Measurements from ENCODE around the gene ZNF140. TPM values are rescaled to one million over a fixed set of nuclear protein-coding genes. Genes with fewer than 3 reads are reported as not detected.

The ZNF140 gene
- 27.0 and 47.5 TPM in 2 replicates for total RNA-seq

DNA sequence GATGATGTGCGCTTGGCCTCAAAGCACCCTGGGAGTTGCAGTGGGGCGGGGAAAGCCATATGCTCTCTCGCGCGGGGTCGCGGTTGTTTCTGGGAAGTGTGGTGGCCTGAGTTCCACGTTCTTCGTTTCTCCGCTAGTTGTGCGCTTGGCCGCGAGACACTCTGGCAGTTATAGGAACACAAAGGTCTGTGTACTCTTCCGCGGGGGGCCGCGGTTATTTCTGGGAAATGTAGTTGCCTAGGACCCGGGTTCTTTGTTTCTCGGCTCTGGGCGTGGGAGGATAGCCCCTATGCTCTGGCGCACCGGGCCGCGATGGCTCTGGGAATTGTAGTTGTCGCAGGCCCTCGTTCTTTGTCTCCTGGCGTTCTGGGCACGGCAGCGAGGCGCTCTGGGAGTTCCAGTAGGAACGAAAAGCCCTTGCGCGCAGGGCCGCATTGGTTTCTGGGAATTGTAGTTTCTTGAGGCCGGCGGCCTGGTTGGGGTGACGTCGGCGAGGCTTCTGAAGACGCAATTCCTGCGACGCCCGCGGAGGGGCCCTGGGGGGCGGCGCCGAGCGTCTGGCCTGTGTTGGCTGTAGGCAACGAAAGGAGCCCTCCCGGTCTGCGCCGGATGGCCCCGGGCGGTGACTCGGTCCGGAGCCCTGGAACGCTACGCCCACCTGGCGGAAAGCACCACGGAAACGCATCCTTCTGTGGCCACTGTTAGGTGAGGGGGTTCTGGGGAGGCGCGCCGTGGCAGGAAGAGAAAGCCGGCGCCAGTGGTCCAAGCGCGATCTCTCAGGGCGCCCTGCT lies at the start of gene ZNF140:
ZNF140 (plus strand) TSS at position 556 of the 791 bp plus-strand sequence. CDS start 398 bp downstream, outside the sequence.

DNA sequence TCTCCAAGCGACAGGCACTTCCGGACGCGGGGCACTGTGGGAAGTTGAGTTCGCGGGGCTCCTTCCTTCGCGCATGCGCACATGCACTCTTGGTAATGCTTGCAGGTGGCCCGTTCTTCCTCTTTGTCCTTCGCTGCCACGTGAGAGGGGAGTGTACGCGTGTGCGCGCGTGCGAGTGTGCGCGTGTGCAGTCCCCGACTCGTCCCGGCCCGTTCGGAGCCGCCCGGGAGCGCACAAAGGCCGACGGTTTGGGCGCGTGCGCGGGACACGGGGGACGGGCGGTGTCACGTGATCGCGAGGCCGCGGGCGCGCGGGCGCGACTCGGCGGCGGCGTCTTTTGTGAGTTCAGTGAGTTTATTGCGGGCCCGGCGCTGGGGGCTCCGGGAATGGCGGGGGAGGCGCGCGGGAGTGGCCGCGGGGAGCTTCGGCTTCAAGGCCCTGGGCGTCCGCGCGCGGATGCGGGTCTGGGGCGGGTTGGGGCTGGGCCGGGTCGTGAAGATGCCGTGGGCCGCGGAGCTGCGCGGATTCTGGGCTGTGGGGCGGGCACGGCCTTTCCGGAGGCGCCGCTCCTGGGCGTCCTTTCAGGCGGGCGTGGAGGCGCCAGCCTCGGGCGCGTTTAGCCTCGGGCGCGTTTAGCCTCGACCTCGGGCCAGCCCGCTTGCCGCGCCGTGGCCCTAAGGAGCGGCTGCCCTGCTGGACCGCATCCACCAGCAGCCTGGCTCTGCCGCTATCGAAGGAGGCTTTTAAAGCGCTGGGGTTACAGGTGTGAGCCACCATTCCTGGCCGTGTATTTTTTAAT lies 43.3 kb upstream of the ZNF140 start, which contains the start of gene ZNF84:
ZNF84 (plus strand) TSS at position 303 of the 799 bp plus-strand sequence. CDS start 3,959 bp downstream, outside the sequence.

DNA sequence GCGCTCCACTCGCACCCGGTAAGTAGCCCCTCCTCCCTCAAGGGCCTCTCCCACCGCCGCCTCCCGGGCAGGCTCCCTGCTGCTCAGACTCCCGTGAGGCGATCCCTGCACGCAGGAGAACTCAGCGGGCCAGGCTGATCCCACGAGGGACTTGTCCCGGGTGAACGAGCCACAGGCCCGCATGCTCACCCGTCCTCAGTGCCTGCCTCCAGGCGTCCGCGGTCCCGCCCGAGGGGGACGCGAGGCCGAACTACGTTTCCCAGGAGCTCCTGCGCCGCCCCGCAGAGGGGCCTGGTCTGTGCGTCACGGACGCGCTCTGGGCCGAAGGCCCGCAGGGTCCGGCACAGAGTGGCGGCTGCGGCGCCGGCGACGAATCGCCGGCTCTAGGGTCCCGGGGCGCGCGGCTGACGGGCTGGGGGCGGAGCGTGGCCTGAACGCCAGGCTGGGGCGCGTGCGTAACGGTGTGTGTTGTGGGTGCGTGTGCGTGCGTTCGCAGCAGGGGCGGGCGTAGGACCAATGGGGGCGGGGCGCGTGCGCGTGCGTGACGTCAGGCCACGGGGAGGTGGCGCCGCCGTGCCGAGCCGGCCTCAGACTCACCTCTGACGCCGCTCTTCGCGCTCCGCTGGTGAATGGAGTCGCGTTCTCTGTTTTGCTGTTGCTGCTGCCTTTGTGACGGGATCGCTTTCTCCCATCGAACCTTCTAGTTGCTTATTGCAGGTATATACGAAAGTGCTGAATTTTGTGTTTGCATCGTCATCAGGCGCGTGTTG lies 49.5 kb downstream of the ZNF140 start, which contains the start of the genes ZNF10 and ZNF891:
ZNF10 (plus strand) TSS at position 590 of the 770 bp plus-strand sequence. CDS start 13,866 bp downstream, outside the sequence.
ZNF891 (minus strand) TSS at position 237 of the 770 bp plus-strand sequence. CDS start 8,356 bp downstream, outside the sequence.

Other genes starting within 250 kb of the ZNF140 start
- 35.3 and 55.0 TPM in 2 replicates for gene CHFR, start 193.3 kb upstream of the ZNF140 start, total RNA-seq
- 3.2 and 10.3 TPM in 2 replicates for gene ZNF605, start 124.6 kb upstream of the ZNF140 start, total RNA-seq
- gene ZNF26, start 94.6 kb upstream of the ZNF140 start, total RNA-seq = 8.4 and 9.9 TPM in 2 replicates
- gene ZNF84, start 43.4 kb upstream of the ZNF140 start, total RNA-seq = 11.7 and 38.3 TPM in 2 replicates
- gene ZNF891, start 49.4 kb downstream of the ZNF140 start, total RNA-seq = 0.32 and 1.3 TPM in 2 replicates
- 3.4 and 9.0 TPM in 2 replicates for gene ZNF10, start 49.7 kb downstream of the ZNF140 start, total RNA-seq
- gene ZNF268, start 100.6 kb downstream of the ZNF140 start, total RNA-seq = 16.0 and 29.3 TPM in 2 replicates
- gene ANHX, start 155.0 kb downstream of the ZNF140 start, total RNA-seq = not detected in 2 replicates

Measured in bladder microvascular endothelial cell (primary cell).